IPS-20b (cell line): Measurements from ENCODE around the gene CNNM1.

Source experiments
- H3K27ac ChIP-seq: one replicate; pipeline ENCODE4 v1.5.1; 2013; ENCODE audit warnings: low read length
- H3K27me3 ChIP-seq: 2 replicates; pipeline ENCODE4 v1.6.1; 2013; ENCODE audit warnings: mild to moderate bottlenecking, low read length, inconsistent platforms; ENCODE audit not compliant: insufficient read depth
- H3K36me3 ChIP-seq: 2 replicates; pipeline ENCODE4 v1.6.1; 2013; ENCODE audit warnings: low read depth, mild to moderate bottlenecking, inconsistent platforms, low read length, moderate library complexity; ENCODE audit not compliant: insufficient read depth
- H3K4me1 ChIP-seq: 2 replicates; pipeline ENCODE4 v1.6.1; 2013; ENCODE audit warnings: mild to moderate bottlenecking, control low read depth, inconsistent platforms, low read length, moderate library complexity; ENCODE audit not compliant: insufficient read depth
- H3K4me3 ChIP-seq: 2 replicates; pipeline ENCODE4 v1.5.1; 2013; ENCODE audit warnings: mild to moderate bottlenecking, low read length, inconsistent platforms
- H3K9ac ChIP-seq: 2 replicates; pipeline ENCODE4 v1.6.1; 2013; ENCODE audit warnings: low read depth, mild to moderate bottlenecking, inconsistent platforms, low read length, moderate library complexity
- H3K9me3 ChIP-seq: 2 replicates; pipeline ENCODE4 v1.6.1; 2013; ENCODE audit warnings: mild to moderate bottlenecking, low read depth, low read length, inconsistent platforms; ENCODE audit not compliant: insufficient read depth

CNNM1 gene

GRCh38 chr10:99316374-99316773, 12.8 kb upstream of the CNNM1 start:
- H3K9ac ChIP-seq: no peak overlapping the region
- no peak overlapping the region for H3K27ac ChIP-seq
- no peaks in the 10 kb centered on the region for H3K36me3 ChIP-seq
- no peaks in the 10 kb centered on the region for H3K9me3 ChIP-seq
- no peaks in the 10 kb centered on the region for H3K27me3 ChIP-seq
- H3K4me3 ChIP-seq: no peak overlapping the region
- H3K4me1 ChIP-seq: no peaks in the 10 kb centered on the region

- H3K4me3 ChIP-seq: no peak overlapping the region
- H3K27me3 ChIP-seq: peaks cover 6% of the 10 kb centered on the region; the same call in 1 of the 2 replicates
- no peaks in the 10 kb centered on the region for H3K4me1 ChIP-seq
- H3K27ac ChIP-seq: no peak overlapping the region
- no peaks in the 10 kb centered on the region for H3K36me3 ChIP-seq
- H3K9me3 ChIP-seq: no peaks in the 10 kb centered on the region
- no peak overlapping the region for H3K9ac ChIP-seq
Observed at GRCh38 chr10:99318048-99318447, 11.1 kb upstream of the CNNM1 start.

GRCh38 chr10:99318475-99318874, 10.7 kb upstream of the CNNM1 start:
- H3K9me3 ChIP-seq: no peaks in the 10 kb centered on the region
- no peaks in the 10 kb centered on the region for H3K4me1 ChIP-seq
- H3K27ac ChIP-seq: no peak overlapping the region
- no peak overlapping the region for H3K4me3 ChIP-seq
- H3K36me3 ChIP-seq: no peaks in the 10 kb centered on the region
- peaks cover 6% of the 10 kb centered on the region; the same call in 1 of the 2 replicates for H3K27me3 ChIP-seq
- no peak overlapping the region for H3K9ac ChIP-seq

GRCh38 chr10:99325281-99325680, 3.9 kb upstream of the CNNM1 start:
- Histone ChIP-seq H3K27me3 (peaks cover 32% of the 10 kb centered on the region), H3K9ac (no peak overlapping the region), H3K4me1 (no peaks in the 10 kb centered on the region), H3K9me3 (no peaks in the 10 kb centered on the region), H3K4me3 (no peak overlapping the region), H3K27ac (no peak overlapping the region), H3K36me3 (no peaks in the 10 kb centered on the region)

- Histone ChIP-seq H3K4me1 (no peaks in the 10 kb centered on the region), H3K36me3 (no peaks in the 10 kb centered on the region), H3K4me3 (no peak overlapping the region), H3K27me3 (peaks cover 48% of the 10 kb centered on the region), H3K9me3 (no peaks in the 10 kb centered on the region), H3K9ac (no peak overlapping the region), H3K27ac (no peak overlapping the region)
Observed at GRCh38 chr10:99326871-99327270, 2.3 kb upstream of the CNNM1 start.

- Histone ChIP-seq H3K9me3 (no peaks in the 10 kb centered on the region), H3K9ac (no peak overlapping the region), H3K36me3 (no peaks in the 10 kb centered on the region), H3K27ac (no peak overlapping the region), H3K4me3 (peak overlapping the region; percentile 64), H3K4me1 (no peaks in the 10 kb centered on the region), H3K27me3 (peaks cover 56% of the 10 kb centered on the region)
Observed at GRCh38 chr10:99328579-99329303, 415 bp upstream of the CNNM1 start.

GRCh38 chr10:99329554-99330346, 594 bp downstream of the CNNM1 start:
- no peak overlapping the region for H3K9ac ChIP-seq
- H3K9me3 ChIP-seq: no peaks in the 10 kb centered on the region
- no peaks in the 10 kb centered on the region for H3K4me1 ChIP-seq
- H3K36me3 ChIP-seq: no peaks in the 10 kb centered on the region
- peak overlapping the region; percentile 64; the same call in 1 of the 2 replicates for H3K4me3 ChIP-seq
- H3K27ac ChIP-seq: no peak overlapping the region
- H3K27me3 ChIP-seq: peaks cover 56% of the 10 kb centered on the region

- no peaks in the 10 kb centered on the region for H3K36me3 ChIP-seq
- H3K4me3 ChIP-seq: peak overlapping the region; percentile 64; the same call in 1 of the 2 replicates
- H3K9me3 ChIP-seq: no peaks in the 10 kb centered on the region
- H3K9ac ChIP-seq: no peak overlapping the region
- no peaks in the 10 kb centered on the region for H3K4me1 ChIP-seq
- peaks cover 56% of the 10 kb centered on the region for H3K27me3 ChIP-seq
- H3K27ac ChIP-seq: no peak overlapping the region
Observed at GRCh38 chr10:99330347-99330924, 1.3 kb downstream of the CNNM1 start.

GRCh38 chr10:99331207-99331803, 2.1 kb downstream of the CNNM1 start:
- peaks cover 56% of the 10 kb centered on the region for H3K27me3 ChIP-seq
- no peak overlapping the region for H3K27ac ChIP-seq
- H3K36me3 ChIP-seq: no peaks in the 10 kb centered on the region
- H3K9ac ChIP-seq: no peak overlapping the region
- no peaks in the 10 kb centered on the region for H3K4me1 ChIP-seq
- no peaks in the 10 kb centered on the region for H3K9me3 ChIP-seq
- H3K4me3 ChIP-seq: no peak overlapping the region

GRCh38 chr10:99337311-99337811, 8.2 kb downstream of the CNNM1 start:
- H3K9ac ChIP-seq: no peak overlapping the region
- peaks cover 9% of the 10 kb centered on the region for H3K27me3 ChIP-seq
- H3K9me3 ChIP-seq: no peaks in the 10 kb centered on the region; the same call in 1 of the 2 replicates
- no peaks in the 10 kb centered on the region for H3K36me3 ChIP-seq
- no peak overlapping the region for H3K27ac ChIP-seq
- no peaks in the 10 kb centered on the region for H3K4me1 ChIP-seq
- H3K4me3 ChIP-seq: no peak overlapping the region

GRCh38 chr10:99337901-99338300, 8.7 kb downstream of the CNNM1 start:
- Histone ChIP-seq H3K36me3 (no peaks in the 10 kb centered on the region), H3K9ac (no peak overlapping the region), H3K27me3 (peaks cover 4% of the 10 kb centered on the region), H3K27ac (no peak overlapping the region), H3K9me3 (no peaks in the 10 kb centered on the region; the same call in 1 of the 2 replicates), H3K4me1 (no peaks in the 10 kb centered on the region), H3K4me3 (no peak overlapping the region)
